ENCODE measurements around the gene KRTAP5-7. TPM values are rescaled to one million over a fixed set of nuclear protein-coding genes. Genes with fewer than 3 reads are reported as not detected.

The KRTAP5-7 gene
- total RNA-seq, 4 donors from 2014 or later: 0.41 to 4.5 (median 1.3) TPM; not detected in 1

GRCh38 chr11:71485063-71485399 lies 42.0 kb upstream of the KRTAP5-7 start:
- Histone ChIP-seq H3K4me1 (no peaks in the 10 kb centered on the region), H3K27me3 (no peaks in the 10 kb centered on the region)
- in situ Hi-C loops (cut with MboI; ENCODE audit: low pct_ligation_motif_present in 1 of 4, low pct_unique_long_range_greater_than_20kb in 1 of 4, low sequenced_read_pairs in 3 of 4): no loop called here

GRCh38 chr11:71485466-71485865 lies 41.6 kb upstream of the KRTAP5-7 start:
- Histone ChIP-seq H3K27me3 (no peaks in the 10 kb centered on the region), H3K4me1 (no peaks in the 10 kb centered on the region), H3K36me3 (peaks cover 0 to 34% (median 18%) of the 10 kb centered on the region in 4 donors), H3K4me3 (no peak overlapping the region), H3K9me3 (no peaks in the 10 kb centered on the region), H3K27ac (no peak overlapping the region)
- in situ Hi-C loops (cut with MboI; ENCODE audit: low pct_ligation_motif_present in 1 of 4, low pct_unique_long_range_greater_than_20kb in 1 of 4, low sequenced_read_pairs in 3 of 4) (no loop called here), intact Hi-C loops (cut with DNase I; ENCODE audit: low total_unique reads) (no loop called here)
- TF ChIP-seq POLR2A (IDR thresholded peaks at IDR 0.05) (no peak), CTCF (IDR thresholded peaks at IDR 0.05) (no peak), POLR2AphosphoS5 (IDR thresholded peaks at IDR 0.05) (no peak), EP300 (IDR thresholded peaks at IDR 0.05; ENCODE audit: low read depth) (no peak)
- no peak for DNase-seq
- 96% methylated on average over 18 of the region's 18 CpGs; no CpG with 5 or more reads in 1 of the 2 donors for WGBS, 2 donors (ENCODE audit: low coverage in 1 of 2)

More at GRCh38 chr11:71485063-71485399, 42.0 kb upstream of the KRTAP5-7 start:
- Histone ChIP-seq H3K27ac (no peak overlapping the region), H3K4me3 (no peak overlapping the region), H3K9me3 (no peaks in the 10 kb centered on the region), H3K36me3 (peaks cover 0 to 37% (median 19%) of the 10 kb centered on the region in 4 donors)
- DNase-seq: no peak
- TF ChIP-seq CTCF (IDR thresholded peaks at IDR 0.05) (no peak), POLR2AphosphoS5 (IDR thresholded peaks at IDR 0.05) (no peak), POLR2A (IDR thresholded peaks at IDR 0.05) (no peak), EP300 (IDR thresholded peaks at IDR 0.05; ENCODE audit: low read depth) (no peak)
- intact Hi-C loops (cut with DNase I; ENCODE audit: low total_unique reads): no loop called here
- WGBS, 2 donors (ENCODE audit: low coverage in 1 of 2): 90 to 94% methylated on average over 3 to 6 of the region's 6 CpGs

- no peak overlapping the region for H3K27ac ChIP-seq
- in situ Hi-C loops (cut with MboI; ENCODE audit: low pct_ligation_motif_present in 1 of 4, low pct_unique_long_range_greater_than_20kb in 1 of 4, low sequenced_read_pairs in 3 of 4) (no loop called here), intact Hi-C loops (cut with DNase I; ENCODE audit: low total_unique reads) (no loop called here)
- H3K9me3 ChIP-seq: no peaks in the 10 kb centered on the region
- no peaks in the 10 kb centered on the region for H3K27me3 ChIP-seq
- 97 to 100% methylated on average over 1 of the region's 1 CpG for WGBS, 2 donors (ENCODE audit: low coverage in 1 of 2)
- peaks cover 0 to 33% (median 15%) of the 10 kb centered on the region in 4 donors for H3K36me3 ChIP-seq
- no peaks in the 10 kb centered on the region for H3K4me1 ChIP-seq
- H3K4me3 ChIP-seq: no peak overlapping the region
- TF ChIP-seq CTCF (IDR thresholded peaks at IDR 0.05): no peak
- TF ChIP-seq POLR2A (IDR thresholded peaks at IDR 0.05): no peak
- TF ChIP-seq POLR2AphosphoS5 (IDR thresholded peaks at IDR 0.05): no peak
- no peak for TF ChIP-seq EP300 (IDR thresholded peaks at IDR 0.05; ENCODE audit: low read depth)
- no peak for DNase-seq
Measured at GRCh38 chr11:71486320-71486719, 40.7 kb upstream of the KRTAP5-7 start.

- H3K4me3 ChIP-seq: no peak overlapping the region
- H3K9me3 ChIP-seq: no peaks in the 10 kb centered on the region
- no peak for DNase-seq
- in situ Hi-C loops (cut with MboI; ENCODE audit: low pct_ligation_motif_present in 1 of 4, low pct_unique_long_range_greater_than_20kb in 1 of 4, low sequenced_read_pairs in 3 of 4): no loop called here
- H3K4me1 ChIP-seq: no peaks in the 10 kb centered on the region
- peaks cover 0 to 29% (median 14%) of the 10 kb centered on the region in 4 donors for H3K36me3 ChIP-seq
- H3K27ac ChIP-seq: no peak overlapping the region
- intact Hi-C loops (cut with DNase I; ENCODE audit: low total_unique reads): no loop called here
- no peak for TF ChIP-seq EP300 (IDR thresholded peaks at IDR 0.05; ENCODE audit: low read depth)
- TF ChIP-seq CTCF (IDR thresholded peaks at IDR 0.05): no peak
- TF ChIP-seq POLR2A (IDR thresholded peaks at IDR 0.05): no peak
- no peak for TF ChIP-seq POLR2AphosphoS5 (IDR thresholded peaks at IDR 0.05)
- no peaks in the 10 kb centered on the region for H3K27me3 ChIP-seq
- 60 to 79% methylated on average over 1 to 6 of the region's 6 CpGs for WGBS, 2 donors (ENCODE audit: low coverage in 1 of 2)
Measured at GRCh38 chr11:71488681-71489270, 38.3 kb upstream of the KRTAP5-7 start.

Measured in transverse colon (tissue), 4 donors.